ENCODE results near the gene FCSK. TPM values are rescaled to one million over a fixed set of nuclear protein-coding genes. Genes with fewer than 3 reads are reported as not detected.

FCSK gene
- total RNA-seq, 6 experiments from 2014 or later, result 10.9 to 16.7 (median 13.4) TPM

- ATAC-seq (no peak), DNase-seq (no peak)
- Histone ChIP-seq H3K27me3 (no peaks in the 10 kb centered on the region), H3K4me1 (no peaks in the 10 kb centered on the region), H3K27ac (no peak overlapping the region), H3K36me3 (peaks cover 0 to 72% (median 12%) of the 10 kb centered on the region in 4 donors), H3K4me3 (no peak overlapping the region), H3K9me3 (no peaks in the 10 kb centered on the region)
- intact Hi-C loops (cut with DNase I), result no loop called here
- whole genome bisulfite sequencing (ENCODE audit: insufficient coverage, low coverage, low lambda C conversion rate, missing lambda C conversion rate), result 87% methylated on average over 5 of the region's 9 CpGs
- TF ChIP-seq CTCF (IDR thresholded peaks at IDR 0.05) (no peak), POLR2A (IDR thresholded peaks at IDR 0.05) (no peak)
These were observed 41.2 kb downstream of the FCSK start for GRCh38 chr16:70495425-70496182.

- Histone ChIP-seq H3K27me3 (no peaks in the 10 kb centered on the region), H3K36me3 (peaks cover 0 to 76% (median 14%) of the 10 kb centered on the region in 4 donors), H3K4me3 (no peak overlapping the region), H3K4me1 (no peaks in the 10 kb centered on the region), H3K27ac (no peak overlapping the region), H3K9me3 (no peaks in the 10 kb centered on the region)
- TF ChIP-seq CTCF (IDR thresholded peaks at IDR 0.05) (no peak), POLR2A (IDR thresholded peaks at IDR 0.05) (no peak)
- WGBS (ENCODE audit: insufficient coverage, low coverage, low lambda C conversion rate, missing lambda C conversion rate), result 86% methylated on average over 5 of the region's 6 CpGs
- no peak for ATAC-seq
- no peak for DNase-seq
- intact Hi-C loops (cut with DNase I), result no loop called here
These were observed 42.1 kb downstream of the FCSK start for GRCh38 chr16:70496513-70496912.

DNA sequence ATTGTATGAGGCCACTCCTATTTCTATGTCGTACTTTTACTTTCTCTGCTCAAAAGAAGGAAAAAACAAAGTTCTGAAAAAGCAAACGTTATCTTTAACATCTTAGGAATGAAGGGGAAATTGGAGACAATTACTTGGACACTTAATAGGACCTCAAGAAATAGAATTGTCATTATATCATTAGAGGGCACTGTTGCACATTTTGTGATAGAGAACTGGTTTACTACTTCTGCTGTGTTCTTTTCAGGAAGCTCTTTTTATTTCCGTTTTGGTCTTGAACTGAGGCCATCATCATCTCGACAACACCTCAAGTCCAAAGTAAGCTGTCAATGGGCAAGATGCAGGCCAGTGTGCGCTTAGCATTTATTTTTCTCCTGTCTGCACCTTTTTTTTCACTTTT lies 54.4 kb downstream of the FCSK start:
- peaks cover 0 to 68% (median 25%) of the 10 kb centered on the region in 4 donors for H3K36me3 ChIP-seq
- no peaks in the 10 kb centered on the region for H3K9me3 ChIP-seq
- H3K27me3 ChIP-seq, result no peaks in the 10 kb centered on the region
- no peak overlapping the region for H3K4me3 ChIP-seq
- intact Hi-C loops (cut with DNase I), result no loop called here
- TF ChIP-seq POLR2A (IDR thresholded peaks at IDR 0.05) (no peak), CTCF (IDR thresholded peaks at IDR 0.05) (peak in 3 of 4 donors; percentile 15 to 23 (median 21))
- 50% methylated on average over 5 of the region's 5 CpGs for WGBS (ENCODE audit: insufficient coverage, low coverage, low lambda C conversion rate, missing lambda C conversion rate)
- no peak overlapping the region for H3K27ac ChIP-seq
- DNase-seq (no peak), ATAC-seq (peak; percentile 25 to 36 (median 34))
- no peaks in the 10 kb centered on the region for H3K4me1 ChIP-seq

DNA sequence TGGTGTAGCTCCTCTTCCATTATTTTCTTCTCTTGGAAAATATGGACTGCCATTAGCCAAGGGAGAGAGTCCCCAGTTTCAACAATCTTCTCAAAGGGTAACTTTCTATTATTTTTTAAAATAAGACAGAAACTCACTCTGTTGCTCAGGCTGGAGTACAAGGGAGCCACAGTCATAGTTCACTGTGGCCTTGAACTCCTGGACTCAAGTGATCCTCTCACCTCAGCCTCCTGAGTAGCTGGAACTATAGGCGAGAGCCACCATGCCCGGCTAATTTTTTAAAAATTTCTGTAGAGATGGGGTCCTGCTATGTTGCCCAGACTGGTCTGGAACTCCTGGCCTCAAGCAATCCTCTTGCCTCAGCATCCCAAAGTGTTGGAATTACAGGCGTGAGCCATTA lies 55.8 kb downstream of the FCSK start:
- H3K4me1 ChIP-seq, result no peaks in the 10 kb centered on the region
- peaks cover 0 to 82% (median 32%) of the 10 kb centered on the region in 4 donors for H3K36me3 ChIP-seq
- no CpG with 5 or more reads among the region's 3 CpGs for WGBS (ENCODE audit: insufficient coverage, low coverage, low lambda C conversion rate, missing lambda C conversion rate)
- intact Hi-C loops (cut with DNase I), result no loop called here
- H3K4me3 ChIP-seq, result no peak overlapping the region
- H3K27me3 ChIP-seq, result no peaks in the 10 kb centered on the region
- ATAC-seq (no peak), DNase-seq (no peak)
- H3K27ac ChIP-seq, result no peak overlapping the region
- TF ChIP-seq POLR2A (IDR thresholded peaks at IDR 0.05) (no peak), CTCF (IDR thresholded peaks at IDR 0.05) (no peak)
- no peaks in the 10 kb centered on the region for H3K9me3 ChIP-seq
